A549 treated with Hydrocortisone at 1 μM for 4 hours (cell line): ENCODE results near the gene OR51G1. TPM values are rescaled to one million over a fixed set of nuclear protein-coding genes. Genes with fewer than 3 reads are reported as not detected.

Experiments
- total RNA-seq: library from RNA; stranded (reverse); fragments of 200-300 nt; extraction: Qiagen RNA extraction; gene quantifications from 5 replicates; pipeline ENCODE4 v1.2.3, GENCODE V29; 2022

OR51G1 gene
- not detected in 5 replicates for total RNA-seq

GRCh38 chr11:4924239-4924638 lies at the start of gene OR51G1:
TSS of gene OR51G1 (minus strand) at chr11:4924339. CDS start at chr11:4924339, 0 bp downstream.

DNA sequence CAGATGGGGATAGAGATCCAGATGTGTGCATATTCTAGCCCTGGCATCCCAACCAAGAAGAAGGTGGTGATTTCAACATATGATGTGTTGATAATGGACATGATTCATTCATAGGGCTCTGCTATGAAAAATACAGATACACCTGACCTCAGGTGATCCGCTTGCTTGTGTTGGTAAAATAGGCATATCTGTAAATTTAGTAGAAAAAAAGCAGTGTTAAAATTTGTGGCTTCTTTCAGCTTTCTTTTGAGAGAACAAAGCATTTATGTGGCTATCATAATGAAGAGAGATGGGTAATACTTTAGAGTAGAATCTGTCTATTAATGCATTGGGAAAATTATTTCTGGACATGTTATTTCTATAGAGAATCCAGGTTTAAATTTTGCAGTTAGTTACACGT lies 31.5 kb upstream of the OR51G1 start, which contains the start of gene OR51A2:
Gene OR51A2 (minus strand): TSS at position 101 of the 400 bp plus-strand sequence. CDS start 0 bp downstream, at position 101.

GRCh38 chr11:4947505-4947904 lies 23.4 kb upstream of the OR51G1 start, which contains the start of gene OR51A4:
TSS of gene OR51A4 (minus strand) at chr11:4947605. CDS start at chr11:4947100, 505 bp downstream.

GRCh38 chr11:4919250-4919649 lies 4.9 kb downstream of the OR51G1 start, which contains the start of gene OR51G2:
TSS of gene OR51G2 (minus strand) at chr11:4919350. CDS start at chr11:4915663, 3,687 bp downstream.

GRCh38 chr11:4903484-4903883 lies 20.7 kb downstream of the OR51G1 start, which contains the start of gene OR51A7:
TSS of gene OR51A7 (plus strand) at chr11:4903783. CDS start at chr11:4907370, 3,587 bp downstream.

DNA sequence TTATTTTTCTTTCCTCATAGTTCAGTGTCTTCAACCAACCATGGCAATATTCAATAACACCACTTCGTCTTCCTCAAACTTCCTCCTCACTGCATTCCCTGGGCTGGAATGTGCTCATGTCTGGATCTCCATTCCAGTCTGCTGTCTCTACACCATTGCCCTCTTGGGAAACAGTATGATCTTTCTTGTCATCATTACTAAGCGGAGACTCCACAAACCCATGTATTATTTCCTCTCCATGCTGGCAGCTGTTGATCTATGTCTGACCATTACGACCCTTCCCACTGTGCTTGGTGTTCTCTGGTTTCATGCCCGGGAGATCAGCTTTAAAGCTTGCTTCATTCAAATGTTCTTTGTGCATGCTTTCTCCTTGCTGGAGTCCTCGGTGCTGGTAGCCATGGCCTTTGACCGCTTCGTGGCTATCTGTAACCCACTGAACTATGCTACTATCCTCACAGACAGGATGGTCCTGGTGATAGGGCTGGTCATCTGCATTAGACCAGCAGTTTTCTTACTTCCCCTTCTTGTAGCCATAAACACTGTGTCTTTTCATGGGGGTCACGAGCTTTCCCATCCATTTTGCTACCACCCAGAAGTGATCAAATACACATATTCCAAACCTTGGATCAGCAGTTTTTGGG lies 42.2 kb downstream of the OR51G1 start, which contains the start of gene OR51T1:
Gene OR51T1 (plus strand): TSS at position 41 of the 641 bp plus-strand sequence. CDS start 0 bp downstream, at position 41.

Other genes with a start within 250 kb of the OR51G1 start
- gene OR51E2, start 226.5 kb downstream of the OR51G1 start, total RNA-seq = not detected in 5 replicates
- not detected in 5 replicates for gene MMP26, start 219.6 kb downstream of the OR51G1 start, total RNA-seq
- gene OR51F1, start 154.4 kb downstream of the OR51G1 start, total RNA-seq = not detected in 5 replicates
- not detected in 5 replicates for gene OR52R1, start 120.0 kb downstream of the OR51G1 start, total RNA-seq
- not detected in 5 replicates for gene OR51F2, start 103.0 kb downstream of the OR51G1 start, total RNA-seq
- gene OR51S1, start 75.1 kb downstream of the OR51G1 start, total RNA-seq = not detected in 5 replicates
- not detected in 5 replicates for gene OR51T1, start 42.4 kb downstream of the OR51G1 start, total RNA-seq
- gene OR51A7, start 20.6 kb downstream of the OR51G1 start, total RNA-seq = not detected in 5 replicates
- gene OR51G2, start 5.0 kb downstream of the OR51G1 start, total RNA-seq = not detected in 5 replicates
- not detected in 5 replicates for gene OR51A4, start 23.3 kb upstream of the OR51G1 start, total RNA-seq
- gene OR51A2, start 31.4 kb upstream of the OR51G1 start, total RNA-seq = not detected in 5 replicates
- gene OR51L1, start 70.5 kb upstream of the OR51G1 start, total RNA-seq = not detected in 5 replicates
- gene OR52J3, start 122.2 kb upstream of the OR51G1 start, total RNA-seq = not detected in 5 replicates
- gene OR52E2, start 135.3 kb upstream of the OR51G1 start, total RNA-seq = not detected in 5 replicates
- not detected in 5 replicates for gene OR52E1, start 145.2 kb upstream of the OR51G1 start, total RNA-seq
- gene OR52A5, start 214.0 kb upstream of the OR51G1 start, total RNA-seq = not detected in 5 replicates
- not detected in 5 replicates for gene OR52A1, start 230.4 kb upstream of the OR51G1 start, total RNA-seq